H9 (cell line): ENCODE data around the gene PTPRC. TPM values are rescaled to one million over a fixed set of nuclear protein-coding genes. Genes with fewer than 3 reads are reported as not detected.

Experiments used
- DNase-seq: peaks from one replicate; pipeline ENCODE4 v3.0.0-alpha.2; 2017
- H2AFZ ChIP-seq: one replicate; pipeline ENCODE4 v1.6.1; 2013; ENCODE audit warnings: mild to moderate bottlenecking, low read length, control low read depth, moderate library complexity
- H2AK5ac ChIP-seq: 2 replicates; pipeline ENCODE4 v1.6.1; 2013; ENCODE audit warnings: low read length, control low read depth, mixed read lengths; ENCODE audit not compliant: insufficient read length
- H2BK120ac ChIP-seq: one replicate; pipeline ENCODE4 v1.6.1; 2013; ENCODE audit warnings: low read depth, mild to moderate bottlenecking, low read length, control low read depth, inconsistent platforms; ENCODE audit not compliant: poor library complexity, severe bottlenecking
- H2BK12ac ChIP-seq: 2 replicates; pipeline ENCODE4 v1.6.1; 2013; ENCODE audit warnings: low read length, control low read depth, mixed read lengths, low read depth; ENCODE audit not compliant: insufficient read length
- H2BK15ac ChIP-seq: 2 replicates; pipeline ENCODE4 v1.6.1; 2013; ENCODE audit warnings: low read depth, low read length, control low read depth
- H2BK20ac ChIP-seq: one replicate; pipeline ENCODE4 v1.6.1; 2013; ENCODE audit warnings: low read depth, mild to moderate bottlenecking, low read length, control low read depth, inconsistent platforms; ENCODE audit not compliant: poor library complexity, severe bottlenecking
- H2BK5ac ChIP-seq: 2 replicates; pipeline ENCODE4 v1.6.1; 2013; ENCODE audit warnings: low read length, control low read depth, mixed read lengths; ENCODE audit not compliant: insufficient read length
- H3K14ac ChIP-seq: 2 replicates; pipeline ENCODE4 v1.6.1; 2013; ENCODE audit warnings: low read length, control low read depth; ENCODE audit not compliant: insufficient read depth
- H3K18ac ChIP-seq: 2 replicates; pipeline ENCODE4 v1.6.1; 2013; ENCODE audit warnings: low read depth, mild to moderate bottlenecking, mixed read lengths, low read length, control low read depth; ENCODE audit not compliant: insufficient read length
- H3K23ac ChIP-seq: 2 replicates; pipeline ENCODE4 v1.6.1; 2013; ENCODE audit warnings: low read length, control low read depth, mixed read lengths, low read depth; ENCODE audit not compliant: insufficient read length
- H3K23me2 ChIP-seq: 2 replicates; pipeline ENCODE4 v1.6.1; 2013; ENCODE audit warnings: low read depth, mild to moderate bottlenecking, mixed read lengths, low read length, control low read depth; ENCODE audit not compliant: insufficient read length, poor library complexity, severe bottlenecking
- H3K27ac ChIP-seq: 2 replicates; pipeline ENCODE4 v1.5.1; 2013; ENCODE audit warnings: low read length, control low read depth, mixed read lengths, low read depth; ENCODE audit not compliant: insufficient read length
- H3K27me3 ChIP-seq: 2 replicates; pipeline ENCODE4 v1.6.1; 2013; ENCODE audit warnings: low read length, control low read depth, inconsistent platforms; ENCODE audit not compliant: insufficient read depth
- H3K4ac ChIP-seq: 2 replicates; pipeline ENCODE4 v1.6.1; 2013; ENCODE audit warnings: low read depth, mild to moderate bottlenecking, control low read depth, inconsistent platforms, low read length, moderate library complexity
- H3K4me1 ChIP-seq: 2 replicates; pipeline ENCODE4 v1.6.1; 2013; ENCODE audit warnings: low read length, control low read depth, inconsistent platforms; ENCODE audit not compliant: insufficient read depth
- H3K4me2 ChIP-seq: 2 replicates; pipeline ENCODE4 v1.6.1; 2013; ENCODE audit warnings: low read length, control low read depth, mixed read lengths; ENCODE audit not compliant: insufficient read length, insufficient read depth
- H3K56ac ChIP-seq: 2 replicates; pipeline ENCODE4 v1.6.1; 2013; ENCODE audit warnings: low read depth, mild to moderate bottlenecking, mixed read lengths, low read length, control low read depth; ENCODE audit not compliant: insufficient read length
- H3K79me1 ChIP-seq: 2 replicates; pipeline ENCODE4 v1.6.1; 2013; ENCODE audit warnings: low read depth, mild to moderate bottlenecking, moderate library complexity, low read length, control low read depth, inconsistent platforms; ENCODE audit not compliant: insufficient read depth, poor library complexity, severe bottlenecking
- H3K79me2 ChIP-seq: 2 replicates; pipeline ENCODE4 v1.6.1; 2013; ENCODE audit warnings: low read length, control low read depth, inconsistent platforms; ENCODE audit not compliant: insufficient read depth
- H3K9ac ChIP-seq: 2 replicates; pipeline ENCODE4 v1.6.1; 2013; ENCODE audit warnings: low read length, control low read depth, mixed read lengths; ENCODE audit not compliant: insufficient read length; ENCODE audit errors: extremely low read depth
- H3K9me3 ChIP-seq: one replicate; pipeline ENCODE4 v1.6.1; 2013; ENCODE audit warnings: low read depth, low read length, inconsistent platforms; ENCODE audit not compliant: control insufficient read depth
- H3T11ph ChIP-seq: one replicate; pipeline ENCODE4 v1.6.1; 2013; ENCODE audit warnings: mild to moderate bottlenecking, low read length, control low read depth, inconsistent platforms
- H4K20me1 ChIP-seq: one replicate; pipeline ENCODE4 v1.6.1; 2013; ENCODE audit not compliant: control insufficient read depth, insufficient read length, insufficient read depth
- H4K5ac ChIP-seq: 2 replicates; pipeline ENCODE4 v1.6.1; 2013; ENCODE audit warnings: low read depth, mild to moderate bottlenecking, mixed read lengths, low read length, control low read depth; ENCODE audit not compliant: insufficient read length
- H4K8ac ChIP-seq: replicated peaks from 2 replicates; pipeline ENCODE4 v1.6.1; 2013; ENCODE audit warnings: low read length, control low read depth, mixed read lengths, low read depth; ENCODE audit not compliant: insufficient read length
- H4K91ac ChIP-seq: 2 replicates; pipeline ENCODE4 v1.6.1; 2013; ENCODE audit warnings: low read depth, mild to moderate bottlenecking, moderate library complexity, mixed read lengths, low read length, control low read depth; ENCODE audit not compliant: insufficient read length
- H3K27ac Mint-ChIP-seq, 3 experiments: 2 replicates in 2 of 3; 3 replicates in 1 of 3; pipeline ENCODE4 v1.8.0; 2020 to 2021; ENCODE audit warnings: mixed read lengths in 3 of 3, mild to moderate bottlenecking in 1 of 3, moderate library complexity in 1 of 3
- H3K27me3 Mint-ChIP-seq: 2 replicates; pipeline ENCODE4 v1.8.0; 2021; ENCODE audit warnings: low read depth, mild to moderate bottlenecking, moderate library complexity, mixed read lengths
- H3K36me3 Mint-ChIP-seq, 3 experiments: 2 replicates in 2 of 3; 3 replicates in 1 of 3; pipeline ENCODE4 v1.8.0; 2020 to 2021; ENCODE audit warnings: low read depth in 3 of 3, mixed read lengths in 3 of 3; ENCODE audit not compliant: insufficient read depth in 1 of 3
- H3K4me1 Mint-ChIP-seq, 2 experiments: 2 replicates each; pipeline ENCODE4 v1.8.0; 2020; ENCODE audit warnings: mixed read lengths in 2 of 2
- H3K4me3 Mint-ChIP-seq, 2 experiments: 2 replicates in 1 of 2; 3 replicates in 1 of 2; pipeline ENCODE4 v1.8.0; 2020 to 2021; ENCODE audit warnings: mild to moderate bottlenecking in 2 of 2, mixed read lengths in 2 of 2, moderate library complexity in 1 of 2
- H3K9me3 Mint-ChIP-seq, 2 experiments: 2 replicates in 1 of 2; 3 replicates in 1 of 2; pipeline ENCODE4 v1.8.0; 2020; ENCODE audit warnings: mild to moderate bottlenecking in 2 of 2, mixed read lengths in 2 of 2, moderate library complexity in 1 of 2
- WGBS: extraction: QIAGEN DNeasy Blood & Tissue Kit; methylation state at CpG from one replicate; pipeline ENCODE4 v1.1.7; 2013; ENCODE audit warnings: missing lambda C conversion rate, low lambda C conversion rate, mixed read lengths; ENCODE audit not compliant: insufficient read length; ENCODE audit errors: extremely low coverage; 5-methylcytosine and 5-hydroxymethylcytosine counted together
- total RNA-seq: library from RNA; stranded (reverse); gene quantifications from 2 replicates; pipeline ENCODE4 v1.2.1, GENCODE V29; 2021
- TF ChIP-seq, protein P1 (sequence below): fragments of 200-600 bp; sonication (generic); conservative IDR thresholded peaks from 3 replicates; pipeline ENCODE4 v1.8.0; 2021; ENCODE audit warnings: antibody characterized with exemption, mild to moderate bottlenecking

The PTPRC gene
- total RNA-seq, 1 experiment from 2014 or later, result not detected

DNA sequence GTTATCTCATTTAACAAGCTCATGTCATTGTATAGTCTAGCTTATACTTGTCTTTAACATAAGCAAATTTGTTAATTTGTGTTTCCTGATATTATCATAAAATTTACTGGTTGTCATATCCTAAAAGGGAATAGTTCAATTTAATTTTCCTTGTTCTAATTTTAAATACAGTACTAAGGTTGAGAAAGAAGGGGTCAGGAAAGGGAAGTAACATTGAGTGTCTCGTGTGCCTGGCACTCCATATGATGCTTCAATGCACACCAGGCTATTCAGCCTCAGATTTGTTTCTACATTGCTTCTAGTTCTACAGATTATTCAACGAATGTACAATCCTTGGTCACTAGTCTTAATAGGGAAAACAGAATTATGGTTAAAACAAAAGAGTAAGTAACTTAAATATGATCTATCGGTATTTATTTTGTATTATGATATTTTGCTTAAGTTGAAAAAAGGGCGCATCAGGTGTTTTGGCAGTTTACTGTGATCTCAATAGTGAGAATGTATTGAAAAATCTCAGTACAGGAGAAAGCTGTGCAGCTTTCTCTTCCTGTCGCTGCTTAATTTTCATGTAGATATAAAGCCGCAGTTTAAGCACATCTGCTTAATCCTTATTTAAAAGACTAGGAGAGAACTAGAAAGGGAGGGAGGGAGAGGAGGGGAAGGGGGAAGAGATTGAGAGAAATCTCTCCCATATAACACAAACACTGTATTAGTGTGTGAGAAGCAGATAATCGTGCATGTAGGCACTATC, 13.0 kb downstream of the PTPRC start:
- no peak overlapping the region for H2BK120ac ChIP-seq
- H2BK15ac ChIP-seq, result no peak overlapping the region
- WGBS, result no CpG with 5 or more reads among the region's 7 CpGs
- Mint-ChIP-seq H3K4me3 (no peak overlapping the region), H3K4me1 (peaks cover 21 to 34% of the 10 kb centered on the region in 2 experiments), H3K9me3 (peaks cover 0 to 2% of the 10 kb centered on the region in 2 experiments; a peak in 1 of 5 replicates), H3K27ac (peak overlapping the region in 2 of 3 experiments; percentile 9 to 67; a peak in 3 of 7 replicates), H3K27me3 (no peaks in the 10 kb centered on the region), H3K36me3 (peaks cover 0 to 5% (median 0%) of the 10 kb centered on the region in 3 experiments; a peak in 2 of 7 replicates)
- H4K8ac ChIP-seq, result no peak overlapping the region
- no peaks in the 10 kb centered on the region for H3K27me3 ChIP-seq
- no peak overlapping the region for H4K5ac ChIP-seq
- no peak overlapping the region for H2AFZ ChIP-seq
- no peak overlapping the region for H2BK12ac ChIP-seq
- no peaks in the 10 kb centered on the region for H3K79me1 ChIP-seq
- no peaks in the 10 kb centered on the region for H3K9me3 ChIP-seq
- no peak overlapping the region for H2BK20ac ChIP-seq
- H3K56ac ChIP-seq, result no peak overlapping the region
- H4K91ac ChIP-seq, result no peak overlapping the region
- no peak overlapping the region for H2BK5ac ChIP-seq
- no peak overlapping the region for H3K18ac ChIP-seq
- H3K27ac ChIP-seq, result no peak overlapping the region
- no peak overlapping the region for H3K4me2 ChIP-seq
- H3K79me2 ChIP-seq, result no peaks in the 10 kb centered on the region
- no peak overlapping the region for H3K14ac ChIP-seq
- no peaks in the 10 kb centered on the region for H3K23me2 ChIP-seq
- no peak overlapping the region for H3K23ac ChIP-seq
- no peak overlapping the region for H3K9ac ChIP-seq
- no peak overlapping the region for H2AK5ac ChIP-seq
- no peaks in the 10 kb centered on the region for H4K20me1 ChIP-seq
- H3T11ph ChIP-seq, result no peak overlapping the region
- no peak overlapping the region for H3K4ac ChIP-seq
- H3K4me1 ChIP-seq, result no peaks in the 10 kb centered on the region
- no peak for DNase-seq
- TF ChIP-seq, protein P1, sequence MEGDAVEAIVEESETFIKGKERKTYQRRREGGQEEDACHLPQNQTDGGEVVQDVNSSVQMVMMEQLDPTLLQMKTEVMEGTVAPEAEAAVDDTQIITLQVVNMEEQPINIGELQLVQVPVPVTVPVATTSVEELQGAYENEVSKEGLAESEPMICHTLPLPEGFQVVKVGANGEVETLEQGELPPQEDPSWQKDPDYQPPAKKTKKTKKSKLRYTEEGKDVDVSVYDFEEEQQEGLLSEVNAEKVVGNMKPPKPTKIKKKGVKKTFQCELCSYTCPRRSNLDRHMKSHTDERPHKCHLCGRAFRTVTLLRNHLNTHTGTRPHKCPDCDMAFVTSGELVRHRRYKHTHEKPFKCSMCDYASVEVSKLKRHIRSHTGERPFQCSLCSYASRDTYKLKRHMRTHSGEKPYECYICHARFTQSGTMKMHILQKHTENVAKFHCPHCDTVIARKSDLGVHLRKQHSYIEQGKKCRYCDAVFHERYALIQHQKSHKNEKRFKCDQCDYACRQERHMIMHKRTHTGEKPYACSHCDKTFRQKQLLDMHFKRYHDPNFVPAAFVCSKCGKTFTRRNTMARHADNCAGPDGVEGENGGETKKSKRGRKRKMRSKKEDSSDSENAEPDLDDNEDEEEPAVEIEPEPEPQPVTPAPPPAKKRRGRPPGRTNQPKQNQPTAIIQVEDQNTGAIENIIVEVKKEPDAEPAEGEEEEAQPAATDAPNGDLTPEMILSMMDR, result no peak
